ENCODE results near the gene KATNIP. TPM values are rescaled to one million over a fixed set of nuclear protein-coding genes. Genes with fewer than 3 reads are reported as not detected.
A peak's percentile ranks its signal among the peaks of the same experiment; 100 is the strongest.

Gene KATNIP
- total RNA-seq, 4 donors from 2014 or later: 41.3 to 82.8 (median 70.9) TPM

- Histone ChIP-seq H3K27me3 (no peaks in the 10 kb centered on the region), H3K36me3 (no peaks in the 10 kb centered on the region)
- 98 to 99% methylated on average over 4 of the region's 4 CpGs for WGBS, 2 donors
These were observed 41.9 kb downstream of the KATNIP start for GRCh38 chr16:27591837-27592236.

DNA sequence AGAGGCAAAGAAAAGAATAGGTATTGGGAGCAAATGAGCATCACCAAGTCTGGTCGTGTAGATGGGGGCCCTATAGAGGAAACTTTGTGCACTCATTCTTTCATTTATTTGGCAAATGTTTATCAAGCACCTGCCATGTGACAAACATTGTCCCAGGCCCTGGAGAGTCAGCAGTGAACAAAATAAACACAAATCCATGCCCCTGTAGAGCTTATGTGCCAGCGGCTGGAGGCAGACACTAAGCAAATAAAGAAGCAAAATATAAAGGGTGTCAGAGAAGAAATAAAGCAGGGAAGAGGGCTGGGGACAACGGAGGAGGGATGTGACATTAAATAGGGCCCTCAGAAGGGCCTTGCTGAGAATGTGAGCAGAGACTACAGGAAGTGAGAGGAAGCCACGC, 45.5 kb downstream of the KATNIP start:
- no peaks in the 10 kb centered on the region for H3K36me3 ChIP-seq
- WGBS, 2 donors: 41 to 42% methylated on average over 4 of the region's 4 CpGs

More at GRCh38 chr16:27591837-27592236, 41.9 kb downstream of the KATNIP start:
- no peak for TF ChIP-seq POLR2A (IDR thresholded peaks at IDR 0.05)
- TF ChIP-seq, protein P1, sequence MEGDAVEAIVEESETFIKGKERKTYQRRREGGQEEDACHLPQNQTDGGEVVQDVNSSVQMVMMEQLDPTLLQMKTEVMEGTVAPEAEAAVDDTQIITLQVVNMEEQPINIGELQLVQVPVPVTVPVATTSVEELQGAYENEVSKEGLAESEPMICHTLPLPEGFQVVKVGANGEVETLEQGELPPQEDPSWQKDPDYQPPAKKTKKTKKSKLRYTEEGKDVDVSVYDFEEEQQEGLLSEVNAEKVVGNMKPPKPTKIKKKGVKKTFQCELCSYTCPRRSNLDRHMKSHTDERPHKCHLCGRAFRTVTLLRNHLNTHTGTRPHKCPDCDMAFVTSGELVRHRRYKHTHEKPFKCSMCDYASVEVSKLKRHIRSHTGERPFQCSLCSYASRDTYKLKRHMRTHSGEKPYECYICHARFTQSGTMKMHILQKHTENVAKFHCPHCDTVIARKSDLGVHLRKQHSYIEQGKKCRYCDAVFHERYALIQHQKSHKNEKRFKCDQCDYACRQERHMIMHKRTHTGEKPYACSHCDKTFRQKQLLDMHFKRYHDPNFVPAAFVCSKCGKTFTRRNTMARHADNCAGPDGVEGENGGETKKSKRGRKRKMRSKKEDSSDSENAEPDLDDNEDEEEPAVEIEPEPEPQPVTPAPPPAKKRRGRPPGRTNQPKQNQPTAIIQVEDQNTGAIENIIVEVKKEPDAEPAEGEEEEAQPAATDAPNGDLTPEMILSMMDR (IDR thresholded peaks at IDR 0.05): no peak
- intact Hi-C loops (cut with DNase I): no loop called here
- Histone ChIP-seq H3K4me3 (replicated peaks in 1 of 3) (no peak overlapping the region), H3K9me3 (no peaks in the 10 kb centered on the region), H3K4me1 (peaks cover 10 to 12% of the 10 kb centered on the region in 2 donors), H3K27ac (no peak overlapping the region)
- no peak for DNase-seq

DNA sequence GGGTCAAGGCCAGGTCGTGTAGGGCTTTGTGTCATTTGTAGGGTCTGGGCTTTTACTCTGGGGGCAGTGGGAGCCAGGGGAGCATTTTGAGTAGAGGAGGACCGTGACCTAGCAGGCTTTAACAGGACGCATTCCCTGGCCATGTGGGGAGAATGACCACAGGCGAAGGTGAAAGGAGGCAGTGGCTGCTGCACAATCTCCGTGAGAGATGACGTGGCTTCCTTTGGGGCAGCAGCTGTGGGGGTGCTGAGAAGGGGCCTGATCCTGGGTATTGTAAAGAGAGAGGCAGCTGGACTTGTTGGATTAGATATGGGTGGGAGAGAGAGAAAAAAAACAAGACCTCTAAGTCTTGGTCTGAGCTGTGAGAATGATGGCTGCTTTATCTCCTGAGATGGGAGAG, 46.0 kb downstream of the KATNIP start:
- 81 to 87% methylated on average over 6 of the region's 6 CpGs for WGBS, 2 donors
- DNase-seq: no peak
- intact Hi-C loops (cut with DNase I): no loop called here
- Histone ChIP-seq H3K27ac (peak overlapping the region; percentile 58 to 74 (median 62)), H3K4me3 (replicated peaks in 1 of 3) (no peak overlapping the region), H3K9me3 (no peaks in the 10 kb centered on the region), H3K4me1 (peaks cover 35 to 41% of the 10 kb centered on the region in 2 donors), H3K27me3 (no peaks in the 10 kb centered on the region), H3K36me3 (no peaks in the 10 kb centered on the region)
- TF ChIP-seq, protein P1 (IDR thresholded peaks at IDR 0.05): no peak
- no peak for TF ChIP-seq POLR2A (IDR thresholded peaks at IDR 0.05)

More for the DNA sequence above, 45.5 kb downstream of the KATNIP start:
- peak in 1 of 2 donors; percentile 48 for DNase-seq
- TF ChIP-seq POLR2A (IDR thresholded peaks at IDR 0.05): no peak
- TF ChIP-seq, protein P1 (IDR thresholded peaks at IDR 0.05): no peak
- peak overlapping the region; percentile 58 to 74 (median 62) for H3K27ac ChIP-seq
- no peaks in the 10 kb centered on the region for H3K27me3 ChIP-seq
- no peak overlapping the region for H3K4me3 ChIP-seq (replicated peaks in 1 of 3)
- peaks cover 34 to 36% of the 10 kb centered on the region in 2 donors for H3K4me1 ChIP-seq
- H3K9me3 ChIP-seq: no peaks in the 10 kb centered on the region
- intact Hi-C loops (cut with DNase I): no loop called here

DNA sequence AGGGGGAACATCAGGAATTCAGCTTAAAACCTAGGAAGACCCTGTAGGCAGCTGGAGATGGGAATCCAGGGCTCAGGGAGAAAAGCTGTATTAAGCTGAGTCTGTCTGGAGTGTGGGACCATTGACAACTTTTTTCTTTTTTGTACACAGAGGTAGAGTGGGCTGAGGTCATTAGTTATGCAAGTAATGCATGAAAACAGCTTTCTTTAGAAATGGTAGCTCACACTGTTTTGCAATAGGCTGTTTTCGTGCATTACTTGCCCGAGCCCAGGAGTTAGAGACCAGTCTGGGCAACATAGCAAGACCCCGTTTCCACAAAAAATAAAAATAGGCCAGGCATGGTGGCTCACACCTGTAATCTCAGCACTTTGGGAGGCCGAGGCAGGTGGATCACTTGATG, 46.5 kb downstream of the KATNIP start:
- Histone ChIP-seq H3K9me3 (no peaks in the 10 kb centered on the region), H3K27ac (peak overlapping the region; percentile 58 to 74 (median 62)), H3K27me3 (no peaks in the 10 kb centered on the region), H3K4me3 (replicated peaks in 1 of 3) (no peak overlapping the region), H3K36me3 (no peaks in the 10 kb centered on the region), H3K4me1 (peaks cover 35 to 41% of the 10 kb centered on the region in 2 donors)
- WGBS, 2 donors: 97% methylated on average over 4 of the region's 4 CpGs
- TF ChIP-seq, protein P1 (IDR thresholded peaks at IDR 0.05): no peak
- no peak for TF ChIP-seq POLR2A (IDR thresholded peaks at IDR 0.05)
- no peak for DNase-seq
- intact Hi-C loops (cut with DNase I): no loop called here

- TF ChIP-seq, protein P1 (IDR thresholded peaks at IDR 0.05): no peak
- no peak for TF ChIP-seq POLR2A (IDR thresholded peaks at IDR 0.05)
- no peak overlapping the region for H3K4me3 ChIP-seq (replicated peaks in 1 of 3)
- 97 to 98% methylated on average over 3 of the region's 3 CpGs for WGBS, 2 donors
- no peaks in the 10 kb centered on the region for H3K9me3 ChIP-seq
- H3K27me3 ChIP-seq: no peaks in the 10 kb centered on the region
- H3K36me3 ChIP-seq: no peaks in the 10 kb centered on the region
- H3K27ac ChIP-seq: no peak overlapping the region
- no peak for DNase-seq
- intact Hi-C loops (cut with DNase I): no loop called here
- H3K4me1 ChIP-seq: peaks cover 35 to 41% of the 10 kb centered on the region in 2 donors
These were observed 47.4 kb downstream of the KATNIP start for GRCh38 chr16:27597361-27597760.

Measured in thyroid gland (tissue), 4 donors.